HCT116 (cell line): ENCODE data around the gene PRKAG1. TPM values are rescaled to one million over a fixed set of nuclear protein-coding genes. Genes with fewer than 3 reads are reported as not detected.

ENCODE experiments used
- ATAC-seq: fragments of 200-7000 bp; cut with Tn5 transposase; 2 replicates; pipeline ENCODE4 v1.9.1; 2020; ENCODE audit warnings: mild to moderate bottlenecking, moderate library complexity
- BruUV-seq: library from RNA; stranded (reverse); fragments of 400-500 nt; replicated peaks from 2 replicates; lab custom pipeline; 2021; lab: Mats Ljungman, UMichigan
- CTCF ChIA-PET: fragments of 300-600 bp; sonication (Branson Sonifier 250); formaldehyde crosslinking; loops from one replicate; lab custom pipeline; 2021; ENCODE audit warnings: antibody characterized with exemption; lab: Charles Lee
- POLR2A ChIA-PET: fragments of 300-600, 350-600 bp; sonication (Branson Sonifier 250); formaldehyde crosslinking; loops from one replicate; lab custom pipeline; 2021; ENCODE audit warnings: antibody characterized with exemption; lab: Charles Lee
- RAD21 ChIA-PET, 2 experiments: fragments of 300-600 bp; sonication (Branson Sonifier 250); formaldehyde crosslinking; loops; one replicate each; lab custom pipeline; 2023; ENCODE audit warnings: low total read pairs in 2 of 2; ENCODE audit not compliant: uncharacterized antibody in 2 of 2, unreplicated experiment in 2 of 2, low non-redundant PET in 1 of 2; lab: Charles Lee
- DNase-seq: peaks from one replicate; pipeline ENCODE4 v3.0.0-alpha.2; 2010; ENCODE audit warnings: low read depth, low spot score
- H2AFZ ChIP-seq: fragments of 200-600 bp; shearing (Covaris generic), sonication (generic); 2 replicates; pipeline ENCODE4 v1.6.1; 2017; ENCODE audit warnings: low read depth, mixed run types, mixed read lengths, antibody characterized with exemption, low read length; ENCODE audit not compliant: poor library complexity, severe bottlenecking
- H3K27ac ChIP-seq: 2 replicates; pipeline ENCODE4 v1.5.1; 2012; ENCODE audit warnings: low read depth, low read length
- H3K27me3 ChIP-seq: fragments of 200-600 bp; sonication (generic); 2 replicates; pipeline ENCODE4 v1.6.1; 2016; ENCODE audit warnings: mixed run types, low read length, mixed read lengths; ENCODE audit not compliant: insufficient read depth
- H3K36me3 ChIP-seq, 2 experiments: fragments of 200-500 bp in 1 of 2; fragments of 200-600 bp in 1 of 2; sonication (Bioruptor generic) in 1 of 2; sonication (generic) in 1 of 2; 2 replicates each; pipeline versions ENCODE4 v1.5.1 to v1.6.1; 2014 to 2016; ENCODE audit warnings: low read length in 2 of 2, inconsistent platforms in 1 of 2, mixed read lengths in 1 of 2, mixed run types in 1 of 2; ENCODE audit not compliant: insufficient read depth in 2 of 2, control insufficient read depth in 1 of 2
- H3K4me1 ChIP-seq, 2 experiments: fragments of 200-600 bp in 1 of 2; sonication (generic) in 1 of 2; 2 replicates each; pipeline versions ENCODE4 v1.5.1 to v1.6.1; 2012 to 2017; ENCODE audit warnings: low read length in 2 of 2, inconsistent platforms in 1 of 2, mild to moderate bottlenecking in 1 of 2, mixed read lengths in 1 of 2, mixed run types in 1 of 2, moderate library complexity in 1 of 2; ENCODE audit not compliant: insufficient read depth in 2 of 2, control insufficient read depth in 1 of 2
- H3K4me2 ChIP-seq: fragments of 200-600 bp; sonication (generic); 2 replicates; pipeline ENCODE4 v1.6.1; 2017; ENCODE audit warnings: mixed run types, low read length, mixed read lengths
- H3K4me3 ChIP-seq, 2 experiments: fragments of 200-600 bp in 1 of 2; sonication (generic) in 1 of 2; replicated peaks in 1 of 2; 2 replicates each; pipeline ENCODE4 v1.5.1; 2011 to 2016; ENCODE audit warnings: low read length in 2 of 2, control low read depth in 1 of 2, low read depth in 1 of 2, mild to moderate bottlenecking in 1 of 2, mixed read lengths in 1 of 2, mixed run types in 1 of 2
- H3K79me2 ChIP-seq: fragments of 200-600 bp; sonication (generic); 2 replicates; pipeline ENCODE4 v1.6.1; 2017; ENCODE audit warnings: mild to moderate bottlenecking, mixed run types, low read length, moderate library complexity, mixed read lengths; ENCODE audit not compliant: insufficient read depth
- H3K9ac ChIP-seq: fragments of 200-600 bp; sonication (generic); 2 replicates; pipeline ENCODE4 v1.6.1; 2016; ENCODE audit warnings: low read length, mixed read lengths
- H3K9me2 ChIP-seq: fragments of 200-600 bp; sonication (generic), shearing (Covaris generic); 2 replicates; pipeline ENCODE4 v1.6.1; 2017; ENCODE audit warnings: mixed run types, mild to moderate bottlenecking, moderate library complexity; ENCODE audit not compliant: insufficient read depth
- H3K9me3 ChIP-seq, 2 experiments: fragments of 200-500 bp in 1 of 2; fragments of 200-600 bp in 1 of 2; sonication (Bioruptor generic) in 1 of 2; sonication (generic) in 1 of 2; 2 replicates each; pipeline ENCODE4 v1.6.1; 2014 to 2017; ENCODE audit warnings: low read length in 2 of 2, mixed read lengths in 2 of 2, inconsistent platforms in 1 of 2, low read depth in 1 of 2, mild to moderate bottlenecking in 1 of 2, mixed run types in 1 of 2, moderate library complexity in 1 of 2; ENCODE audit not compliant: control insufficient read depth in 1 of 2, insufficient read depth in 1 of 2
- H4K20me1 ChIP-seq: fragments of 200-600 bp; sonication (generic), shearing (Covaris generic); 2 replicates; pipeline ENCODE4 v1.6.1; 2017; ENCODE audit warnings: mixed run types, mild to moderate bottlenecking, moderate library complexity; ENCODE audit not compliant: insufficient read depth
- CEBPB ChIP-seq: IDR thresholded peaks from 2 replicates; pipeline ENCODE4 v1.6.1; 2012; ENCODE audit warnings: low read depth
- FOSL1 ChIP-seq: IDR thresholded peaks from 2 replicates; pipeline ENCODE4 v1.6.1; 2012; ENCODE audit warnings: low read depth
- JUND ChIP-seq: IDR thresholded peaks from 2 replicates; pipeline ENCODE4 v1.6.1; 2012
- POLR2A ChIP-seq: IDR thresholded peaks from 2 replicates; pipeline ENCODE4 v1.7.0; 2011; ENCODE audit warnings: borderline replicate concordance; ENCODE audit not compliant: insufficient read depth, insufficient read length; ENCODE audit errors: extremely low read depth
- YY1 ChIP-seq: IDR thresholded peaks from 2 replicates; pipeline ENCODE4 v1.6.1; 2011; ENCODE audit warnings: low read length, low read depth, moderate library complexity, mild to moderate bottlenecking; ENCODE audit not compliant: insufficient replicate concordance; ENCODE audit errors: extremely low read depth
- ZFX ChIP-seq: fragments of 450-650 bp; IDR thresholded peaks from 2 replicates; pipeline ENCODE4 v1.6.1; 2017
- intact Hi-C: fragments of 100-400 bp; cut with micrococcal nuclease; formaldehyde crosslinking; loops from 2 replicates; pipeline ENCODE4 v1.10.0; 2022
- total RNA-seq: library from RNA; stranded (reverse); gene quantifications from one replicate; pipeline ENCODE4 v1.2.1, GENCODE V29; 2021; ENCODE audit not compliant: unreplicated experiment
- TF ChIP-seq, protein P1 (sequence below): IDR thresholded peaks from 2 replicates; pipeline ENCODE4 v1.6.1; 2012
- TF ChIP-seq, protein P2 (sequence below), 3 experiments: fragments of 200-600 bp in 1 of 3; sonication (generic) in 1 of 3; IDR thresholded peaks in 2 of 3; conservative IDR thresholded peaks in 1 of 3; 2 replicates each; pipeline ENCODE4 v1.5.1; 2012 to 2017; ENCODE audit warnings: low read depth in 2 of 3, low read length in 2 of 3, antibody characterized with exemption in 1 of 3, borderline replicate concordance in 1 of 3, control low read depth in 1 of 3, mild to moderate bottlenecking in 1 of 3, mixed read lengths in 1 of 3, mixed run types in 1 of 3, moderate library complexity in 1 of 3; ENCODE audit not compliant: insufficient read depth in 1 of 3
- TF ChIP-seq, protein P3 (sequence below): IDR thresholded peaks from 2 replicates; pipeline ENCODE4 v1.6.1; 2012

Gene PRKAG1
- total RNA-seq, 1 experiment from 2014 or later = 64.6 TPM

DNA sequence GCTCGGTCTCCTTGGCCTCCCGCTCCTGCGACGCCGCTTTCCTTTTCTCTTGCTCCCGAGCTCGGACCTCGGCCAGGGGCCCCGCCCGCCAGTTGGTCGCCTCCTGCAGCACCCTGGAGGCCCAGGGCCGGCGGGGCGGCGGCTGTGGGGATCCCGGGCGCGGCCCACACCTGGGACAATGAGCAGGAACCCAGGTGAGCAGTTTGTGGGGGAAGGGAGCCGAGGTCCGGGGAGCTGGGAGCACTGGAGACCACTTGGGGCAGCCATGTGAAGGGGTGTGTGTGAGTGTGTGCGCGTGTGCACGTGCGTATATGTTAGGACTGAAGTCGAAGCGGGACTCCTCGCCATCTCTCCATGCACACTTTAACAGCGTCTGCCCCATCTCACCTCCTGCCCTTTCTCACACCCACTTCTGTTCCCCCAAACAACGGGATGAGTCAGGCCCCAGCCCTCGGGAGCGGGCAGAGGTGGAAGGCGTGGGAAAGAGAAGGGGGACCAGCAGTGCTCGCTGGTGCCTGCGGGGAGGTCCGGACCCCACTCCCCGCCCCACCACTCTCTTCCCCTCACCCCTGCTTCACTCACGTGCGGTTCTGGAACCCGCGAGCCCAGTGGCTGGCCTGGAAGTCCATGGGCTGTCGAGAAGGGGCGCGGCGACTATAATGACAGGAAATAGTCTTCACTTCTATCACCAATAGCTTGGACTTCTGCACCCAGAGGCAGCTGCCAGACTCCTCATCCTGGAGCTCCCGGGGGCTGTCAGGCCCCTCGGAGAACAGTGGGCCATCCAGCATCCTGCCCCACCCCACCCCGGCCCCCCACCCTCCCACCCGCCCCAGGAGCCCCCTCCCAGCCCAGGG, 19.9 kb downstream of the PRKAG1 start:
- peak overlapping the region; percentile 84 for H3K27ac ChIP-seq
- intact Hi-C loops = no loop called here
- peaks cover 0 to 16% of the 10 kb centered on the region in 2 experiments; a peak in 2 of 4 replicates for H3K36me3 ChIP-seq
- peaks cover 14 to 48% of the 10 kb centered on the region in 2 experiments for H3K4me1 ChIP-seq
- BruUV-seq = no TSS peak
- DNase-seq = no peak
- H3K4me2 ChIP-seq = peak overlapping the region; percentile 98
- no peaks in the 10 kb centered on the region for H3K9me3 ChIP-seq
- peak overlapping the region; percentile 71 to 79 for H3K4me3 ChIP-seq
- H2AFZ ChIP-seq = no peak overlapping the region
- H3K27me3 ChIP-seq = no peaks in the 10 kb centered on the region
- POLR2A ChIA-PET = interaction anchor here (1.2 to 2.0 kb wide), 2 partner anchors 11 to 19 kb away, joined by 3 to 7 read pairs; no protein-coding TSS in a partner anchor
- CTCF ChIA-PET = interaction anchor here (1.2 to 3.0 kb wide), 5 partner anchors 10 to 146 kb away, joined by 4 to 35 read pairs (median 7); partner anchors contain the start of genes DDX23 and PRKAG1
- RAD21 ChIA-PET = no interaction called here
- TF ChIP-seq, protein P1, sequence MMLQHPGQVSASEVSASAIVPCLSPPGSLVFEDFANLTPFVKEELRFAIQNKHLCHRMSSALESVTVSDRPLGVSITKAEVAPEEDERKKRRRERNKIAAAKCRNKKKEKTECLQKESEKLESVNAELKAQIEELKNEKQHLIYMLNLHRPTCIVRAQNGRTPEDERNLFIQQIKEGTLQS = no peak
- TF ChIP-seq ZFX (peak; percentile 65; the same call in 1 of the 2 replicates), YY1 (peak; percentile 3), CEBPB (no peak), JUND (no peak), FOSL1 (no peak), POLR2A (peak; percentile 2)
- TF ChIP-seq, protein P2, sequence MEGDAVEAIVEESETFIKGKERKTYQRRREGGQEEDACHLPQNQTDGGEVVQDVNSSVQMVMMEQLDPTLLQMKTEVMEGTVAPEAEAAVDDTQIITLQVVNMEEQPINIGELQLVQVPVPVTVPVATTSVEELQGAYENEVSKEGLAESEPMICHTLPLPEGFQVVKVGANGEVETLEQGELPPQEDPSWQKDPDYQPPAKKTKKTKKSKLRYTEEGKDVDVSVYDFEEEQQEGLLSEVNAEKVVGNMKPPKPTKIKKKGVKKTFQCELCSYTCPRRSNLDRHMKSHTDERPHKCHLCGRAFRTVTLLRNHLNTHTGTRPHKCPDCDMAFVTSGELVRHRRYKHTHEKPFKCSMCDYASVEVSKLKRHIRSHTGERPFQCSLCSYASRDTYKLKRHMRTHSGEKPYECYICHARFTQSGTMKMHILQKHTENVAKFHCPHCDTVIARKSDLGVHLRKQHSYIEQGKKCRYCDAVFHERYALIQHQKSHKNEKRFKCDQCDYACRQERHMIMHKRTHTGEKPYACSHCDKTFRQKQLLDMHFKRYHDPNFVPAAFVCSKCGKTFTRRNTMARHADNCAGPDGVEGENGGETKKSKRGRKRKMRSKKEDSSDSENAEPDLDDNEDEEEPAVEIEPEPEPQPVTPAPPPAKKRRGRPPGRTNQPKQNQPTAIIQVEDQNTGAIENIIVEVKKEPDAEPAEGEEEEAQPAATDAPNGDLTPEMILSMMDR (IDR thresholded peaks at IDR 0.05 in 2 of 3, conservative IDR thresholded peaks at IDR 0.05 in 1 of 3; ENCODE audit: borderline replicate concordance in 1 of 3, insufficient read depth in 1 of 3, low read depth in 2 of 3, low read length in 2 of 3) = no peak
- TF ChIP-seq, protein P3, sequence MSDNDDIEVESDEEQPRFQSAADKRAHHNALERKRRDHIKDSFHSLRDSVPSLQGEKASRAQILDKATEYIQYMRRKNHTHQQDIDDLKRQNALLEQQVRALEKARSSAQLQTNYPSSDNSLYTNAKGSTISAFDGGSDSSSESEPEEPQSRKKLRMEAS = peak; percentile 89
- TF ChIP-seq, all 23 proteins: peak for 4
- peak; percentile 33 for ATAC-seq
- Histone ChIP-seq H3K79me2 (peaks cover 21% of the 10 kb centered on the region; the same call in 1 of the 2 replicates), H4K20me1 (no peaks in the 10 kb centered on the region), H3K9me2 (no peaks in the 10 kb centered on the region), H3K9ac (peak overlapping the region; percentile 80)
